WTC11 (cell line): ENCODE results near the gene C19orf73. TPM values are rescaled to one million over a fixed set of nuclear protein-coding genes. Genes with fewer than 3 reads are reported as not detected.

Source experiments
- ATAC-seq: fragments of 200-7000 bp; cut with Tn5 transposase; 2 replicates; pipeline ENCODE4 v1.10.0; 2021; ENCODE audit warnings: mild to moderate bottlenecking, moderate library complexity
- CTCF ChIA-PET: fragments of 300-600 bp; sonication (Branson Sonifier 250); formaldehyde crosslinking; loops from one replicate; lab custom pipeline; 2021; ENCODE audit warnings: antibody characterized with exemption; lab: Charles Lee
- POLR2A ChIA-PET: fragments of 350-600 bp; sonication (Branson Sonifier 250); formaldehyde crosslinking; loops from one replicate; lab custom pipeline; 2021; ENCODE audit warnings: antibody characterized with exemption; lab: Charles Lee
- DNase-seq: peaks from one replicate; pipeline ENCODE4 v3.0.0; 2021; ENCODE audit warnings: low spot score
- H3K27ac Mint-ChIP-seq: 2 replicates; pipeline ENCODE4 v1.8.0; 2021; ENCODE audit warnings: mixed read lengths
- H3K27me3 Mint-ChIP-seq: 2 replicates; pipeline ENCODE4 v1.8.0; 2021; ENCODE audit warnings: low read depth, mild to moderate bottlenecking, moderate library complexity, mixed read lengths
- H3K36me3 Mint-ChIP-seq: 2 replicates; pipeline ENCODE4 v1.8.0; 2021; ENCODE audit warnings: mixed read lengths
- H3K4me1 Mint-ChIP-seq: 2 replicates; pipeline ENCODE4 v1.8.0; 2022; ENCODE audit warnings: mixed read lengths
- H3K4me3 Mint-ChIP-seq: 2 replicates; pipeline ENCODE4 v1.8.0; 2021; ENCODE audit warnings: mild to moderate bottlenecking, moderate library complexity, mixed read lengths
- H3K9me3 Mint-ChIP-seq: 2 replicates; pipeline ENCODE4 v1.8.0; 2021; ENCODE audit warnings: mixed read lengths
- AFF4 ChIP-seq: sonication (generic); formaldehyde crosslinking; IDR thresholded peaks from 2 replicates; pipeline ENCODE4 v1.8.1; 2023; ENCODE audit warnings: mild to moderate bottlenecking, missing genetic modification reagents, borderline replicate concordance
- CREB1 ChIP-seq: sonication (generic); formaldehyde crosslinking; IDR thresholded peaks from 2 replicates; pipeline ENCODE4 v1.8.0; 2023; ENCODE audit warnings: mild to moderate bottlenecking, missing genetic modification reagents
- CREM ChIP-seq: sonication (generic); formaldehyde crosslinking; IDR thresholded peaks from 2 replicates; pipeline ENCODE4 v1.8.1; 2022; ENCODE audit warnings: mild to moderate bottlenecking, missing genetic modification reagents, moderate library complexity
- ETV6 ChIP-seq: sonication (generic); formaldehyde crosslinking; IDR thresholded peaks from 2 replicates; pipeline ENCODE4 v1.8.1; 2022; ENCODE audit warnings: mild to moderate bottlenecking, missing genetic modification reagents
- FOXJ3 ChIP-seq: sonication (generic); formaldehyde crosslinking; IDR thresholded peaks from 2 replicates; pipeline ENCODE4 v1.9.0; 2021; ENCODE audit warnings: missing genetic modification reagents, mild to moderate bottlenecking, borderline replicate concordance
- FOXP1 ChIP-seq: sonication (generic); formaldehyde crosslinking; IDR thresholded peaks from 2 replicates; pipeline ENCODE4 v1.8.0; 2022; ENCODE audit warnings: missing genetic modification reagents, mild to moderate bottlenecking, moderate library complexity, borderline replicate concordance
- HMGA2 ChIP-seq: fragments of 250-450 bp; sonication (Bioruptor Pico); IDR thresholded peaks from 2 replicates; pipeline ENCODE4 v1.4.0; 2021; ENCODE audit warnings: mild to moderate bottlenecking, moderate library complexity
- JAZF1 ChIP-seq: fragments of 250-450 bp; sonication (Bioruptor Pico); IDR thresholded peaks from 2 replicates; pipeline ENCODE4 v1.9.0; 2021; ENCODE audit warnings: moderate library complexity, mild to moderate bottlenecking, inconsistent platforms
- NFE2L1 ChIP-seq: sonication (generic); formaldehyde crosslinking; IDR thresholded peaks from 2 replicates; pipeline ENCODE4 v1.8.1; 2023; ENCODE audit warnings: missing genetic modification reagents
- OVOL2 ChIP-seq: fragments of 250-450 bp; sonication (Bioruptor Pico); IDR thresholded peaks from 2 replicates; pipeline ENCODE4 v1.9.0; 2021; ENCODE audit warnings: mild to moderate bottlenecking, borderline replicate concordance
- RORB ChIP-seq: fragments of 250-450 bp; sonication (Bioruptor Pico); IDR thresholded peaks from 2 replicates; pipeline ENCODE4 v1.9.0; 2021; ENCODE audit warnings: mild to moderate bottlenecking
- SMAD4 ChIP-seq: sonication (generic); formaldehyde crosslinking; IDR thresholded peaks from 2 replicates; pipeline ENCODE4 v1.8.0; 2022; ENCODE audit warnings: mild to moderate bottlenecking, missing genetic modification reagents
- TEAD4 ChIP-seq: sonication (generic); formaldehyde crosslinking; IDR thresholded peaks from 2 replicates; pipeline ENCODE4 v1.8.0; 2022; ENCODE audit warnings: mild to moderate bottlenecking, missing genetic modification reagents
- USF1 ChIP-seq: sonication (generic); formaldehyde crosslinking; IDR thresholded peaks from 2 replicates; pipeline ENCODE4 v1.8.0; 2022; ENCODE audit warnings: mild to moderate bottlenecking, missing genetic modification reagents
- ZBTB21 ChIP-seq: sonication (generic); formaldehyde crosslinking; IDR thresholded peaks from 2 replicates; pipeline ENCODE4 v1.8.1; 2023; ENCODE audit warnings: mild to moderate bottlenecking, missing genetic modification reagents, borderline replicate concordance
- total RNA-seq: library from RNA; stranded (reverse); gene quantifications from 3 replicates; pipeline ENCODE4 v1.2.3, GENCODE V29; 2021
- TF ChIP-seq, protein P1 (sequence below): sonication (generic); formaldehyde crosslinking; IDR thresholded peaks from 2 replicates; pipeline ENCODE4 v1.8.1; 2023; ENCODE audit warnings: mild to moderate bottlenecking, missing genetic modification reagents
- TF ChIP-seq, protein P2 (sequence below): sonication (generic); formaldehyde crosslinking; conservative IDR thresholded peaks from 2 replicates; pipeline ENCODE4 v1.8.1; 2023; ENCODE audit warnings: mild to moderate bottlenecking, low read depth, missing genetic modification reagents, moderate library complexity
- TF ChIP-seq, protein P3 (sequence below): fragments of 250-450 bp; sonication (Bioruptor Pico); conservative IDR thresholded peaks from 2 replicates; pipeline ENCODE4 v1.9.0; 2021; ENCODE audit warnings: mild to moderate bottlenecking

C19orf73 gene
- total RNA-seq, 1 experiment from 2014 or later: 3.2 TPM

- TF ChIP-seq CREM (CRISPR knock-in tag): no peak
- TF ChIP-seq, protein P1, sequence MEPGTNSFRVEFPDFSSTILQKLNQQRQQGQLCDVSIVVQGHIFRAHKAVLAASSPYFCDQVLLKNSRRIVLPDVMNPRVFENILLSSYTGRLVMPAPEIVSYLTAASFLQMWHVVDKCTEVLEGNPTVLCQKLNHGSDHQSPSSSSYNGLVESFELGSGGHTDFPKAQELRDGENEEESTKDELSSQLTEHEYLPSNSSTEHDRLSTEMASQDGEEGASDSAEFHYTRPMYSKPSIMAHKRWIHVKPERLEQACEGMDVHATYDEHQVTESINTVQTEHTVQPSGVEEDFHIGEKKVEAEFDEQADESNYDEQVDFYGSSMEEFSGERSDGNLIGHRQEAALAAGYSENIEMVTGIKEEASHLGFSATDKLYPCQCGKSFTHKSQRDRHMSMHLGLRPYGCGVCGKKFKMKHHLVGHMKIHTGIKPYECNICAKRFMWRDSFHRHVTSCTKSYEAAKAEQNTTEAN (CRISPR knock-in tag): 0 out of 2 replicates have a peak, but pooled peaks have one; percentile 35
- no peak for TF ChIP-seq ZBTB21 (CRISPR knock-in tag)
- TF ChIP-seq FOXP1 (CRISPR knock-in tag): peak; percentile 64; the same call in 1 of the 2 replicates
- TF ChIP-seq OVOL2 (CRISPR knock-in tag): no peak
- no peak for TF ChIP-seq RORB
- no peak for TF ChIP-seq USF1 (CRISPR knock-in tag)
- 0 out of 2 replicates have a peak, but pooled peaks have one; percentile 63 for TF ChIP-seq NFE2L1 (CRISPR knock-in tag)
- TF ChIP-seq, protein P2, sequence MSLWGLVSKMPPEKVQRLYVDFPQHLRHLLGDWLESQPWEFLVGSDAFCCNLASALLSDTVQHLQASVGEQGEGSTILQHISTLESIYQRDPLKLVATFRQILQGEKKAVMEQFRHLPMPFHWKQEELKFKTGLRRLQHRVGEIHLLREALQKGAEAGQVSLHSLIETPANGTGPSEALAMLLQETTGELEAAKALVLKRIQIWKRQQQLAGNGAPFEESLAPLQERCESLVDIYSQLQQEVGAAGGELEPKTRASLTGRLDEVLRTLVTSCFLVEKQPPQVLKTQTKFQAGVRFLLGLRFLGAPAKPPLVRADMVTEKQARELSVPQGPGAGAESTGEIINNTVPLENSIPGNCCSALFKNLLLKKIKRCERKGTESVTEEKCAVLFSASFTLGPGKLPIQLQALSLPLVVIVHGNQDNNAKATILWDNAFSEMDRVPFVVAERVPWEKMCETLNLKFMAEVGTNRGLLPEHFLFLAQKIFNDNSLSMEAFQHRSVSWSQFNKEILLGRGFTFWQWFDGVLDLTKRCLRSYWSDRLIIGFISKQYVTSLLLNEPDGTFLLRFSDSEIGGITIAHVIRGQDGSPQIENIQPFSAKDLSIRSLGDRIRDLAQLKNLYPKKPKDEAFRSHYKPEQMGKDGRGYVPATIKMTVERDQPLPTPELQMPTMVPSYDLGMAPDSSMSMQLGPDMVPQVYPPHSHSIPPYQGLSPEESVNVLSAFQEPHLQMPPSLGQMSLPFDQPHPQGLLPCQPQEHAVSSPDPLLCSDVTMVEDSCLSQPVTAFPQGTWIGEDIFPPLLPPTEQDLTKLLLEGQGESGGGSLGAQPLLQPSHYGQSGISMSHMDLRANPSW (CRISPR knock-in tag): no peak
- TF ChIP-seq AFF4 (CRISPR knock-in tag): no peak
Measured at GRCh38 chr19:49118565-49119410, at the start of gene C19orf73 (continued).

DNA sequence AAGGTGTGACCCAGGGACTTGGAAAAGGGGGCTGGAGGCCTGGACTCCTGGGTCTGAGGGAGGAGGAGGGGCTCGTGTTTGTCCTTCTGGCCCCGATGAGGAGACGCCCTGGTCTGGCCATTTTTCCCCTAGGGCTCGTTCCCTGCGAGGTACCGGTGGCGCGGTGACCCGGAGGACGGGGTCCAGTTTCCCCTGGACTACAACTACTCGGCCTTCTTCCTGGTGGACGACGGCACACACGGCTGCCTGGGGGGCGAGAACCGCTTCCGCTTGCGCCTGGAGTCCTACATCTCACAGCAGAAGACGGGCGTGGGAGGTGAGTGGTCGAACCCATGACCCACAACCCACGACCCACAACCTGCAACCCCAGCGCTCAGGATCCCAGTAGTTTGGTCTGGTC, 49.5 kb upstream of the C19orf73 start:
- CTCF ChIA-PET: interaction anchor here (0.8 kb wide), 1 partner anchor 30 kb away, joined by 3 read pairs; no protein-coding TSS in a partner anchor
- no peak for ATAC-seq

More for the DNA sequence above, 49.5 kb upstream of the C19orf73 start:
- Mint-ChIP-seq H3K27me3 (peaks cover 8% of the 10 kb centered on the region), H3K27ac (no peak overlapping the region), H3K9me3 (no peaks in the 10 kb centered on the region), H3K4me1 (peaks cover 6% of the 10 kb centered on the region), H3K4me3 (no peak overlapping the region), H3K36me3 (0 out of 2 replicates have a peak, but pooled peaks cover 3% of the 10 kb centered on the region)
- POLR2A ChIA-PET: no interaction called here
- TF ChIP-seq ETV6 (CRISPR knock-in tag): no peak
- no peak for TF ChIP-seq SMAD4 (CRISPR knock-in tag)
- no peak for TF ChIP-seq ZBTB21 (CRISPR knock-in tag)
- no peak for TF ChIP-seq FOXJ3 (CRISPR knock-in tag)
- no peak for TF ChIP-seq JAZF1 (CRISPR knock-in tag)
- TF ChIP-seq HMGA2 (CRISPR knock-in tag): no peak
- TF ChIP-seq TEAD4: no peak
- TF ChIP-seq CREB1: no peak
- TF ChIP-seq, protein P3, sequence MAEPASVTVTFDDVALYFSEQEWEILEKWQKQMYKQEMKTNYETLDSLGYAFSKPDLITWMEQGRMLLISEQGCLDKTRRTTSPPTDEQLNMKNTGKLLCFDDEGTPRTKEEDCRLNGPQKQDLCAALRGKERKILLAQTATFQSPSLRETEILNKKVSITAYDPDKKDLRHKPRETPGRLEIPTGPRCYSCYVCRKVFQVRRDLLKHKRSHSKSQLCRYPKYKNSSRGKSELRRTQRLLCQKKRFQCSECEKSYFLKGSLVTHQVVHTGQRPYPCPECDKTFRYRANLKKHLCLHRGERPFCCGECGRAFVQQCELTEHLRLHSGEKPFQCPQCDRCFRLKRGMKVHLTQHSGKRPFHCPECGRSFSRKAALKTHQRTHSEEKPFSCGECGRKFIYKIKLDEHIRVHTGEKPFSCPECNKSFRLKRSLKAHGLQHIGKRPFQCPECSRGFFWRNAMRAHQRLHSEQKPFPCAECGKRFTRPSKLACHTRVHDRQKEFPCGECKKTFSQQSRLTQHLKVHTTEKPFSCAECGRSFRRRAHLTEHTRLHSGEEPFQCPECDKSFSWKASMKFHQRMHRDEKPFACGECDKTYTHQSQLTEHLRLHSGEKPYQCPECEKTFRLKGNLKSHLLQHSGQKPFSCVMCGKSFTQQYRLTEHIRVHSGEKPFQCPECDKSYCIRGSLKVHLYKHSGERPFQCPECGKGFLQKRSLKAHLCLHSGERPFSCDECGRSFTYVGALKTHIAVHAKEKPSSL: no peak
- no peak for DNase-seq
